ENCODE measurements around the gene CEMIP.

Gene CEMIP

GRCh38 chr15:80788536-80788935, 9.4 kb downstream of the CEMIP start:
- DNase-seq, result peak; percentile 62

- peak; percentile 40 for DNase-seq
Measured at GRCh38 chr15:80789296-80789695, 10.1 kb downstream of the CEMIP start.

GRCh38 chr15:80789796-80790195, 10.6 kb downstream of the CEMIP start:
- DNase-seq, result no peak

- no peak for DNase-seq
Measured at GRCh38 chr15:80790236-80790635, 11.1 kb downstream of the CEMIP start.

GRCh38 chr15:80791004-80791403, 11.8 kb downstream of the CEMIP start:
- no peak for DNase-seq

- no peak for DNase-seq
Measured at GRCh38 chr15:80796407-80796806, 17.2 kb downstream of the CEMIP start.

GRCh38 chr15:80798911-80799310, 19.7 kb downstream of the CEMIP start:
- no peak for DNase-seq

GRCh38 chr15:80800067-80800466, 20.9 kb downstream of the CEMIP start:
- no peak for DNase-seq

GRCh38 chr15:80801891-80802680, 22.9 kb downstream of the CEMIP start:
- no peak for DNase-seq

- DNase-seq, result no peak
Measured at GRCh38 chr15:80803580-80804525, 24.7 kb downstream of the CEMIP start.

GRCh38 chr15:80804970-80805495, 25.9 kb downstream of the CEMIP start:
- no peak for DNase-seq

GRCh38 chr15:80811781-80812315, 32.7 kb downstream of the CEMIP start:
- DNase-seq, result no peak

GRCh38 chr15:80815106-80815505, 35.9 kb downstream of the CEMIP start:
- DNase-seq, result no peak

- DNase-seq, result no peak
Measured at GRCh38 chr15:80816049-80816653, 37.0 kb downstream of the CEMIP start.

GRCh38 chr15:80816936-80817335, 37.8 kb downstream of the CEMIP start:
- no peak for DNase-seq

- no peak for DNase-seq
Measured at GRCh38 chr15:80817901-80818300, 38.7 kb downstream of the CEMIP start.

GRCh38 chr15:80819001-80819400, 39.8 kb downstream of the CEMIP start:
- peak; percentile 23 for DNase-seq

GRCh38 chr15:80820092-80820491, 40.9 kb downstream of the CEMIP start:
- no peak for DNase-seq

GRCh38 chr15:80822256-80822655, 43.1 kb downstream of the CEMIP start:
- no peak for DNase-seq

- no peak for DNase-seq
Measured at GRCh38 chr15:80822676-80823075, 43.5 kb downstream of the CEMIP start.

GRCh38 chr15:80823120-80823519, 44.0 kb downstream of the CEMIP start:
- DNase-seq, result no peak

- DNase-seq, result no peak
Measured at GRCh38 chr15:80823995-80824394, 44.8 kb downstream of the CEMIP start.

Measured in fibroblast of skin of back (primary cell).